NCI-H2107 (cell line): ENCODE measurements around the gene POLR2L.

Experiments used
- DNase-seq: peaks from one replicate; lab custom pipeline; 2025; lab: John Stamatoyannopoulos, UW

Gene POLR2L

DNA sequence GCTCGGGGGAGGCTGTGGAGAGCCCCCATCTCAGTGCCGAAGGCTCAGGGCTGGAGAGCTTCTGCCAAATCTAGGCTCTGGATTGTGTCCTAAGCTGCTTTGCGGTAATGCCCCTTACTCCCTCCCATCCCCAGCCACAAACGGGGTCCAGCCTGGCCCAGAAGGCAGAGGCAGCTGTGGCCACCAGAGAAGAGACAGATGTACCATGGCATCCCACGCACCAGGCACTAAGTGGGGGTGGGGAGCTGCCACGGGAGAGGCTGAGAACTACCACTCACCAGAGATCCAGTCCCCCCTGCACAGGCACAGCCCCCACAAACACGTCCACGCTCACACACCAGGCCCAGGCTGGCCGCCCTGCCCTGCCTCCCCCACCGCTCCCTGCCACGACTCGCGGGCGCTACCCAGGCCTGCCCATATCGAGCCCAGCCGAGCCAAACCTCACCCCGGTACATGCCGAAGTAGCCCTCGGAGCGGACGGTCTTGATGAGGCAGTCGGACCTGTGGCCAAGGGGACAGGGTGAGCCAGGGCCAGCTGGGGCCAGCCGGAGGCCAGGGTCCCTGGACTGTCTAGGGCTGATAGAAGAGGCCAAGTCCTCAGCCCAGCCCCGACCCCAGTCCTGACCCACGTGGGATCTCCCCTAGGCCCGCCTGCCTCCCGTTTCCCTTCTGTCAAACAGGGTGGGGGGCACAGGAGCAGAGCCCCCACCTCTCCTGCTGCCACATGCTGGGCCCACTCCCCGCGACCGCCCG is 48.1 kb downstream of the POLR2L start:
- no peak for DNase-seq

- no peak for DNase-seq
Observed at GRCh38 chr11:793556-793955, 48.8 kb downstream of the POLR2L start.

GRCh38 chr11:792873-793272 is 49.5 kb downstream of the POLR2L start:
- no peak for DNase-seq

- no peak for DNase-seq
Observed at GRCh38 chr11:792535-792821, 49.9 kb downstream of the POLR2L start.

DNA sequence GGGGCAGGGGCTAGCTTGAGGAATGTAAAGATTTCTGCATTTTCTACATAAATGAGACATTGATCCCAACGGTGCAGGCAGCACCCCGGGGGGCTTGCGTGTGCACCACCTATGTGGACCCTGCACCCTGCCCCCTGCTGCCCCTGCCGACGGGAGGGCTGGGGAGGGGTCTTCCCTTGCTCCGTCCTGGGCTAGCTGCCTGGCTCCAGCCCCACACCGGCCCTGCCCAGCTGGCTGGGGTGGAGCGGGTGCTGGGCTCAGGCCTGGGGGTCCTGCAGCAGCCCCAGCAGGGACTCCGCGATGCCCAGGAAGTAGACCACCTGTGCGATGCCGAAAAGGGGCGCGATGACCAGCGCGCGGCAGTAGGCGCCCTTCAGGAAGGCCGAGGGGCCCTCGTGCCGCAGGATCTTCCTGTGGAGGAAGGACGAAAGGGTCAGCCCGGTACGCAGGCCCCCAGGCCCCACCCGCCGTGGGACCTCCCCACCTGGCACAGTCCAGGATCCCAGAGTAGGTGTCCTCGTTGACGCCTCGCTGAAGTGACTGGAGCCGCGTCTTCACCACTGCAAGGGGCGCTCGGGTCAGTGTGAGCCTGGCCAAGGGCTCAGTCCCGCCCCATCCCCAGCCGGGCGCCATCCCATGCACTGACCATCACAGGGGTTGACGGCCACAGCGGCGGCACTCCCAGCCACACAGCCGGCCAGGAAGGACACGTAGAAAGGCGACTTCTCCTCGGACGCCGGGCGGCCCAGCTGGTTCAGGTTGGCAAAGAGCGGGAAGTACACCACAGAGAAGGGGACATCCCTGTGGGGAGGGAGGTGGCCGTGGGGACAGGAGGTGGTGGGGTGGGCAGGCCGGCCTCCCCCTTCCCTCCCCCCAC is 50.4 kb downstream of the POLR2L start:
- DNase-seq = no peak

DNA sequence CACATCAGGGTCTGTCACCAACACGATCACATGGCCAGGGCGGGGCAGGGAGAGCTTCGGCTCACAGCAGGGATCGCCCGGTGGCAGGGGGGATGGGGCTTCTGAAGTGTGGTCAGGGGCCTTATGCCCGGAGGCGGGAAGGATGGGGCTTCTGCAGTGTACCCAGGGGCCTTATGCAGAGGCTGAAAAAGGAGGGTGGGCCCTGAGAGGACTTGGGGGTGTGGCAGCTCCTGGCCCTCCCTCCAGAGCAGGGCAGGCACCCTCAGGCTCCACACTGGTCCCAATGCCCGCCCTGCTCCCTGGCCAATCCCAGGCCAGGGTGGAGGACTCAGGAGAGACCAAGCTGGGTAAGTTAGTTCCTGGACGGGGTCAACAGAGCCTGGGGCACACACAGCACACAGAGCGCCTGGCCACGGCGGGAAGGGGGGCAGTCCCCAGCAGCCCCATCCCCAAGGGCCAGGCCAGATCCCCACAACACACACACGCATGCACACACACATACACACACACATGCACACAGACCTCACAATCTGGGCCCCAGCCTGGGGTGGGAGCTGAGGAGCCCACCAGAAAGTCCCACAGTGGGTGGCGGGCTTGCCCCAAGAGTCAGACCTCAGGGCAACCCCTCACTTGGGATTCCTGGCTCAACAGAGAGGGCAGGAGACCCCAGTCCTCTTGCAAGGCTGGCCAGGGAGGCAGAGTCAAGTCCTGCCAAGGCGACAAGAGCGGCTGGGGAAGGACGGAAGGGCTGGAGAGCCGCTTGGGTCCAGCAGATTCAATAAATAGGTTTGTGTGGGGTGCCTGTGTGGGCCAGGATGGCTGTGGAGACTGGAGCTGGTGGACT is 51.4 kb downstream of the POLR2L start:
- no peak for DNase-seq

DNA sequence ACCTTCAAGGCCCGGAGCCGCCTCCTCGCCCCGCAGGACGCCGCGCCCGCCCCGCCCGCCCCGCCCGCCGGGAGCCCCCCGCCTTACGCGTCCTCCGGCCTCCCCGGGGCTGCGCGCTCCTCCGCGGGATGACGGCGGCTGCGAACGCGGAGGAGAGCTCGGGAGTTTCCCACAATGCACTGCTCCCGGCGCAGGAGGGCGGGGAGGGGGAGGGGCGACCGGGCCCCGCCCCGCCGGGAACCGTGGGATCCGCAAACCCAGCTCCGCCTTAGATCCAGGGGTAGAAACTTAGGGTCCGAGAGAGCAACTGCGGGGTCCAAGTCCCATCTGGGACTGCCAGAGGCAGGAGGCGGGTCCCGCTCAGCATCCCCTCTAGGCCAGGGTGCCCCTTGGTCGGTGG is 52.4 kb downstream of the POLR2L start, which contains the start of gene CEND1:
TSS of gene CEND1 (minus strand) at position 148 of the 400 bp plus-strand sequence. CDS start 1,514 bp downstream, outside the sequence.
- no peak for DNase-seq
